Activated CD8-positive, alpha-beta memory T cell treated with anti-CD3 and anti-CD28 coated beads, Interleukin-2, amount 50 U/mL, for 48 hours (primary cell): ENCODE results near the gene TFF3.

Experiments used
- DNase-seq: peaks from one replicate; pipeline ENCODE4 v3.0.0-alpha.2; 2020

Gene TFF3

DNA sequence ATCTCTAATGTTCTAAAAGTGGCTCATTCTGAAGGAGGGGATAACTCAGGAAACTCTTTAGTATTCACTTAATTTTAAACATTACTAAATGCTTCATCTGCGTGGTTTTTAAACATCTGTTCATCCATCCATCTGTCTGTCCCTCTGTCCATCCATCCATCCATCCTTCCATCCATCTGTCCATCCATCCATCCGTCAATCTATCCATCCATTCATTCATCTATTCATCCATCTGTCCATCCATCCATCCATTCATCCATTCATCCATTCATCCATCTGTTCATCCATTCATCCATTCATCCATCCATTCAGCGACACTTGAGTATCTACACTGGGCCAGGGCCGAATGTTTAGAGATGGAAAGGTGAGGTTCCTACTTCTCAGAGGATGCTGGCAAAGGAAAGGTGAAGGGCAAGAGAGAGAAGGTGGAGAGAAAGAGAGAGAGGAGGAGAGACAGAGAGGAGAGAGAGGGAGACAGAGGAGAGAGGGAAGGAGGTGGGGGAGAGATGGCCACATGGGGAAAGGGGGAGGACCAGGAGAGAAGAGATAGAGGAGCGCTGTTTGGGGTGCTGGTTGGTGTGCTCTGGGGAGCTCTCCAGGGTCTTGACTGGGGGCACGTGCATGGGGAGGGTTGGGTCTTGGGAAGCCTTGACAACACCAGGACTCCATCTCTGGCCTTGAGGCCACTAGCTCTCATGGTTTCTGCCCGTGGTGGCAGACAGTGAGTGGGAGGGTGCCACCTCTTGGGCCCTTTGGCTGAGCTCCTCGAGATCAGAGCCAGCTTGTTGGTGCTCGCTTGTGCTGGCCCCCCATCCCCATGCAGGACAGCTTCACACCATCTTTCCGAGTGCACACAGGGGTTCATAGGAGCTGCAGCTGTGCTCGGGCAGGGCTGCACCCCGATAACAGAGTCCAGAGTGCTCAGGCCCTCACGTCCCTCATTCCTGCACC, 50.7 kb downstream of the TFF3 start:
- no peak for DNase-seq

DNA sequence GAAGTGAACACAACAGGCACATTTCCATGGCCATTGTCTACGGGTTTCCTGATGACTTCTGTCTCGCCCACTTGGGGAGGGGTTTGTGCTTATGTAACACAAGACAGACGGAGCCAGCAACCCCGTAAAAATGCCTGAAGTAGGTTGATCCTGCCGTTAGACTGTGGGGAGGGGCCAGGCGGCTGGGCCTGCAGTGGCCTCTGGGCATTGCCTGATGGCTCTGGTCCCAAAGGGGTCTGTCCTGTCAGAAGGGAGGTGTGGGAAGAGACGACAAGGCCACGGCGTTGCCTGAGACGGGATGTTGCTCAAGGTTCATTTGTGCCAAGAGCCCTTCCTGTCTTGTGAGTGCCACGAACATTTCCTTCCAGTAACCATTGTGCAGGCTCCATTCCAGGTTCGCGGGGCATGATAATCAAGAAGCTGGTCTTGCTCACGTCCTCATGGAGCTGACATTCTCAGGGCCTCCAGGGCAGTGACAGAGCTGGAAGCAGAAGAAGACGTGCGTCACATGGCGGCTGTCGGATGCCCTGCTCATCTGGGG, 51.5 kb downstream of the TFF3 start:
- no peak for DNase-seq

DNA sequence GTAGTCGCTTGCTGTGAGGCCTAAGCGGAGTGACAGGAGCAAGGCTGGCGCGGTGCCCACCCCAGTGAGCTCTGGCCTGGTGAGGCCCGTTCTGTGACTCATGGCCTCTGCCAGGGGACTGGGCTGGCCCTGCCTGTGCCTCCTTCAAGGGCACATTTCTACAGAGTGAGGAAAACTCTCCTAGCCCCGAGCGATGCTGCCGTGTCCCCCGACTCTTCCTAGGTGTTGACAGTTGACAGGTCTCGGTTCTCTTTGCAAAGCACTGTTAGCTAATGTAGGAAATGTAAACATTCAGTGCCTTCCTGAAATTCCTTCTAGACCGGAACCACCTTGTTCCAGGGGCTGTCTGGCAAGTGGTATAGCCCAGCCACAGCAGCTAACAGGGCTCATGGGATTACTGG, 52.4 kb downstream of the TFF3 start:
- no peak for DNase-seq

DNA sequence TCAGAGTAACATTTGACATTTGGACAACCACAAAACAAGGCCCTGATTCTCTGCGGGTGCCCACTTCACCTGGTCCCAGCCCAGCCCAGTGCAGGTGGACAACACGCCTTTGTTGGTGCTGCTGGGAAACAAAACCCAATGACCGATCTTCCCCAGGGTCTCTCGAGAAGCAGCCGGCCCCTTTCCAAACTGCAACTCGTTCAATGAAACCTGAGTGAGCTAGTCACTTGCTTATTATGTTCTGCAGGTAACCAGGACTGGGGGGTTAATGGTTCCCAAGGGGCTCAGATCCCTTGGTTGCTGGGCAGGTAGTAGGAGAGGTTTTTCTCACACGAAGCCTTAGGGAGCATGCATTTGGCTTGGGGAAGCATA, 53.4 kb downstream of the TFF3 start:
- DNase-seq = no peak
